HEK293T (cell line): ENCODE data around the gene MYZAP.

Source experiments
- CTCF ChIA-PET: fragments of 350-600 bp; formaldehyde crosslinking; extraction: SDS; loops from one replicate; lab custom pipeline; 2021; ENCODE audit warnings: antibody characterized with exemption, inconsistent platforms; lab: Yijun Ruan, JAX
- POLR2A ChIA-PET: fragments of 350-600 bp; formaldehyde crosslinking; extraction: SDS; loops from one replicate; lab custom pipeline; 2020; ENCODE audit warnings: antibody characterized with exemption, inconsistent platforms; lab: Yijun Ruan, JAX
- DNase-seq: peaks from one replicate; pipeline ENCODE4 v3.0.0; 2012; ENCODE audit warnings: mixed read lengths; ENCODE audit errors: extremely low spot score
- ARNT ChIP-seq: fragments of 450-650 bp; IDR thresholded peaks from 2 replicates; pipeline ENCODE4 v1.6.1; 2017; ENCODE audit warnings: mild to moderate bottlenecking
- BHLHE40 ChIP-seq: fragments of 450-650 bp; IDR thresholded peaks from 2 replicates; pipeline ENCODE4 v1.6.1; 2016; ENCODE audit warnings: mild to moderate bottlenecking, moderate library complexity, borderline replicate concordance
- CTBP1 ChIP-seq: fragments of 450-650 bp; IDR thresholded peaks from 2 replicates; pipeline ENCODE4 v1.6.1; 2016; ENCODE audit warnings: borderline replicate concordance
- ELF4 ChIP-seq: fragments of 450-650 bp; IDR thresholded peaks from 2 replicates; pipeline ENCODE4 v1.6.1; 2017; ENCODE audit warnings: antibody characterized with exemption
- FOXA1 ChIP-seq: fragments of 450-650 bp; IDR thresholded peaks from 2 replicates; pipeline ENCODE4 v1.6.1; 2016; ENCODE audit warnings: mild to moderate bottlenecking
- FOXK2 ChIP-seq: fragments of 450-650 bp; IDR thresholded peaks from 2 replicates; pipeline ENCODE4 v1.6.1; 2016; ENCODE audit warnings: mild to moderate bottlenecking
- FOXM1 ChIP-seq: fragments of 450-650 bp; IDR thresholded peaks from 2 replicates; pipeline ENCODE4 v1.6.1; 2017; ENCODE audit warnings: mild to moderate bottlenecking, borderline replicate concordance
- HDGF ChIP-seq: fragments of 450-650 bp; IDR thresholded peaks from 2 replicates; pipeline ENCODE4 v1.6.1; 2017; ENCODE audit warnings: antibody characterized with exemption, borderline replicate concordance
- L3MBTL2 ChIP-seq: fragments of 450-650 bp; conservative IDR thresholded peaks from 2 replicates; pipeline ENCODE4 v1.6.1; 2016; ENCODE audit warnings: mild to moderate bottlenecking
- LEF1 ChIP-seq: fragments of 450-650 bp; IDR thresholded peaks from 2 replicates; pipeline ENCODE4 v1.6.1; 2017; ENCODE audit warnings: mild to moderate bottlenecking, borderline replicate concordance
- NFRKB ChIP-seq: fragments of 450-650 bp; IDR thresholded peaks from 2 replicates; pipeline ENCODE4 v1.6.1; 2016; ENCODE audit warnings: mild to moderate bottlenecking, moderate library complexity
- SP1 ChIP-seq: fragments of 450-650 bp; IDR thresholded peaks from 2 replicates; pipeline ENCODE4 v1.6.1; 2017
- SUZ12 ChIP-seq: fragments of 450-650 bp; IDR thresholded peaks from 2 replicates; pipeline ENCODE4 v1.6.1; 2016; ENCODE audit warnings: mild to moderate bottlenecking
- TARDBP ChIP-seq: fragments of 450-650 bp; IDR thresholded peaks from 2 replicates; pipeline ENCODE4 v1.6.1; 2016
- ZNF384 ChIP-seq: fragments of 450-650 bp; IDR thresholded peaks from 2 replicates; pipeline ENCODE4 v1.6.1; 2016
- TF ChIP-seq, protein P1 (sequence below): fragments of 450-650 bp; IDR thresholded peaks from 2 replicates; pipeline ENCODE4 v1.6.1; 2016

The MYZAP gene

DNA sequence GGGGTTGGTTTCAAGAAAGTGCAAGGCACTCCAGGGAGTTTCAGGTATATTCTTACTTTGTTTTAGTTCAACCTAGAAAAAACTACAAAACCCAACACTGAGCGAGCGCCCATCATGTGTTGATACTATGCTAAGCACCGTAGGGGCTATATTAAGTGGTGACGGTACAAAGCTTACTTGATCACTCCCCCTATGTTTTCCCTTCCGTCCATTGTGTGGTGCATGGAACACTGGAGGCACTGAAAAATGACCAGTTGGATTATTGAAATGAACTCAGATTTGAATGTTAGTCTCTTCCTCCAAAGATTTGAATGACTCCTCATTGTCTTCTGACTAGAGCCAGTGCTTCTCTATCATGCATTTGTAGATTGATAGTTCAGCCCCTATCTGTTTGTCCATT is 6.6 kb downstream of the MYZAP start:
- CTCF ChIA-PET: no interaction called here
- DNase-seq: no peak
- POLR2A ChIA-PET: no interaction called here
- TF ChIP-seq, protein P1, sequence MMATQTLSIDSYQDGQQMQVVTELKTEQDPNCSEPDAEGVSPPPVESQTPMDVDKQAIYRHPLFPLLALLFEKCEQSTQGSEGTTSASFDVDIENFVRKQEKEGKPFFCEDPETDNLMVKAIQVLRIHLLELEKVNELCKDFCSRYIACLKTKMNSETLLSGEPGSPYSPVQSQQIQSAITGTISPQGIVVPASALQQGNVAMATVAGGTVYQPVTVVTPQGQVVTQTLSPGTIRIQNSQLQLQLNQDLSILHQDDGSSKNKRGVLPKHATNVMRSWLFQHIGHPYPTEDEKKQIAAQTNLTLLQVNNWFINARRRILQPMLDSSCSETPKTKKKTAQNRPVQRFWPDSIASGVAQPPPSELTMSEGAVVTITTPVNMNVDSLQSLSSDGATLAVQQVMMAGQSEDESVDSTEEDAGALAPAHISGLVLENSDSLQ: no peak
- TF ChIP-seq L3MBTL2 (no peak), FOXA1 (no peak), LEF1 (no peak), CTBP1 (no peak), HDGF (no peak), SP1 (no peak)

DNA sequence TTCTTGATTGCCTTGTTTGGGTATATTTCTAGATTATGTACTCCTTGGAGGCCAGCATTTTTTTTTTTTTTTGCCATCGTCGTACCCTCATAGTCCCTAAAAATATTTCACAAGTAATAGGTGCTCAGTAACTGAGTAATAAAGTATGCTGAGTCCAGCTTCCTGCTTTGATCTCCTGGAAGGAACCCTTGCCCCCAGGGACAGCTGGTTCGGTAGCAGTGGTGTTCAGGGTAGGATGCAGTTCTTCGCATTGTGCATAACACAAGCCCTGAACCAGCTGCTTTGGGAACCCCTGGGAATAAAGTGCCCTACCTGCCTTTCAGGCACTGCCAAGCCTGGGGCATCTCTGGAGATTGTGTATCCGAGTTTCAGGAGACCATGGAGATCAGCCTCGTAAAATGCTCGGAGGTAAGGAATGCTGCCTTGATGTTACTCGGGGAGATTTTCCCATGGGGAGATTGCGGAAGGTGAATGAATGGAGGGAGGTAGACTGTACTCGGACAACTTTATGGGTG is 7.6 kb downstream of the MYZAP start:
- TF ChIP-seq SUZ12: no peak
- TF ChIP-seq SP1: no peak
- TF ChIP-seq FOXM1: no peak
- no peak for TF ChIP-seq HDGF
- no peak for TF ChIP-seq ELF4
- TF ChIP-seq ARNT: no peak
- TF ChIP-seq, protein P1: no peak
- no peak for TF ChIP-seq FOXK2
- no peak for TF ChIP-seq TARDBP
- no peak for TF ChIP-seq LEF1
- no peak for TF ChIP-seq FOXA1
- no peak for TF ChIP-seq CTBP1
- no peak for TF ChIP-seq L3MBTL2
- no peak for TF ChIP-seq NFRKB
- TF ChIP-seq BHLHE40: no peak
- no peak for TF ChIP-seq ZNF384
- no peak for DNase-seq
- POLR2A ChIA-PET: no interaction called here
- CTCF ChIA-PET: interaction anchor here (0.6 kb wide), 1 partner anchor 444 kb away, joined by 3 read pairs; no protein-coding TSS in a partner anchor

DNA sequence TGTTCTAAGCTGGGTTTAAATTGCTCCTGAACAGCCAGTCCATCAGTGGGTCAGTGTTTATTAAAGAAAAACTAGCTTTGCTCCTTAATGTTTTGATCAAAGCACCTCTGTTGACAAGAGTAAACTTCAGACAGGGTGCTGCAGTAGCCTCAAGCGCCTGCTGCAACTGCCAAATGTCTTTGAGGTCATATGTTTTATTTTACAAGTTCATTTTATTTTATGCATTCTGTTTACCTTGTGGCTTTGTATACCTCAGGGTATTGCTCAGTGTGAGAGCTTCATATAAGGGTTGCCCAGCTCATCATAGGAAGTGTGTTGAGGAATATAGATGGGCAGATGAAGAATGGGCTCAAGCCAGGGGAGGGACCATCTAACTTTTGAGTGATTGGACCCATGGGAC is 8.5 kb downstream of the MYZAP start:
- ChIA-PET POLR2A (no interaction called here), CTCF (no interaction called here)

DNA sequence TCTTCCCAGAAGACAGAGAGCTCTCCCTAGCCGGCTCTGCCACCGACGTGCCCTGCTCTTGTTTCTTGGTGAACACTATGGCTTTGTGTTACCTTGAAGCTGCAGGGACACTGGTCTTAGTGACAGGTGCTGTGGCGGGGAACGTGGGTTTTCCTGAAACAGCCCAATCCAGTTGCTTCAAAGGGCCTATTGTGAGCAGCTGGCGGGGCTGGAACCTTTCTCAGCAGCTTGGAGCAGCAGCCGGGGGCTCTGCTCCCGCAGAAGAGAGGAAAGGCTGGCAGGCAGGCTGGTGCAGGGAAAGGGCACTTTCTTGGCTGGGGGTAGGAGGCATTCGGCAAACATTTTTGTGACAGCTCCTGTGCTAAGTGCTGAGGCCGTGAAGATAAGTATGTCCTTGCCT is 12.8 kb downstream of the MYZAP start:
- no peak for DNase-seq
- TF ChIP-seq SUZ12: no peak
- no peak for TF ChIP-seq ELF4
- no peak for TF ChIP-seq HDGF
- ChIA-PET CTCF (no interaction called here), POLR2A (no interaction called here)

More for the DNA sequence above, 8.5 kb downstream of the MYZAP start:
- no peak for DNase-seq
- no peak for TF ChIP-seq FOXK2
- TF ChIP-seq, protein P1: no peak

DNA sequence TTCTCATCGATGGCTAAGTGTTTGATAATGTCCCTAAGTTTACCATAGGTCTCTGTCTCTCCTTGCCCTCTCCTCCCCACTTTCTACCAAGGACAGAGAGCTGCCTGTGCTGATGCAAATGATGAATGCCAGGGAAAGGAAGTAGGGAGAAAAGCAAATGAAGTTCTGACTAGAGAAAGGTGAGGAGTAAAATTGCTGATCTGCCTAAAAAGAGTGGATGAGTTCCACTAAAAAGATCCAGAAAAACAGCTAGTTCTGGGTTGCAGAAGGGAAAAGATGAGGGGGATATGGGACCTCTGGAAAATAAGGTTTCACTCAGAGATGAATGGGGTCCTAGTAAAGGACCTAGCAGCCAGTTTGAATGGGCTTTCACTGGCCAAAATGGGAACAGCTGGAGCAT is 13.8 kb downstream of the MYZAP start:
- CTCF ChIA-PET: no interaction called here
- TF ChIP-seq ARNT: no peak
- no peak for TF ChIP-seq SUZ12
- no peak for TF ChIP-seq CTBP1
- TF ChIP-seq SP1: no peak
- TF ChIP-seq BHLHE40: no peak
- no peak for TF ChIP-seq FOXK2
- no peak for DNase-seq
- POLR2A ChIA-PET: no interaction called here

DNA sequence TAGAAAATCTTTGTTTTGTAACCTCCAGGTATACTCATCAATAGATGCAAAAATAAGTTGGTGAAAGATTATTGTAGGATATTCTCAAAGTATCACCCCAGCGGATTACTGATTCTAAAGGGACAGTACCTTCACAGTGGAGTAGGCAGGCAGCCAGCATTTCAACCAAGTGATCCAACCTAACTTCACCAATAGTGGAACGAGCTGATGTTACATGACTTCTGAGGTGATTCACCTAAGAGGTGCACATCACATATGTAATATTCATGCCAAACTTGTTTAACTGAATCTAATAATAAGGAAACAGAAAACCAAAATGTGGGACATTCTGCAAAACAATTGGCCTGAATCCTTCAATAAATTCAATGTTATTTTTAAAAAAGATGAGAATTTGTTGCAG is 14.3 kb downstream of the MYZAP start:
- ChIA-PET POLR2A (no interaction called here), CTCF (interaction anchor here (0.7 kb wide), 1 partner anchor 9 kb away, joined by 3 read pairs; no protein-coding TSS in a partner anchor)
- DNase-seq: no peak
- TF ChIP-seq SUZ12: no peak
- TF ChIP-seq LEF1: no peak
- TF ChIP-seq FOXK2: no peak

DNA sequence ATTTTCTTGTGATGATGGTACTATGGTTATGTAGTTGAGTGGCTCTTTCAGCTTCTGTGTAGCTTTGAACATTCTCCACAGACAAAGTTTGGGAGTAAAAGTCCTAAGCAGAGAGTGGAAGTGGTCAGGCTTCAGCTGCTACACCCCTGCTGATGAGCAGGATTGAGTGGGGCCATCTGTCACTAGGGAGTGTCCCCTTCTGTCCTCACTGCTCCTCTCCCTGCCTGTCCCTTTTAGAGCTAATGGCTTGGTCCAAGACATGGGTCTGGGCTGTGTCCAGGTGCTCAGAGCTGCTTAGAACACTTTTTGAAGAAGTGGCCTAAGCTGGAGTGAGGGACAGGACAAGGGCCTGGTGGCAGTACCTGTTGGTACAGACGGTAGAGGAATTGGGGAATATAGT is 15.1 kb downstream of the MYZAP start:
- CTCF ChIA-PET: interaction anchor here (0.7 kb wide), 1 partner anchor 254 kb away, joined by 3 read pairs; no protein-coding TSS in a partner anchor

More for the DNA sequence above, 15.1 kb downstream of the MYZAP start:
- TF ChIP-seq ELF4 (no peak), NFRKB (no peak), LEF1 (no peak), BHLHE40 (no peak), L3MBTL2 (no peak), ZNF384 (no peak), HDGF (no peak), SP1 (no peak), FOXM1 (no peak), TARDBP (no peak), FOXA1 (no peak), ARNT (no peak), CTBP1 (no peak), SUZ12 (no peak), FOXK2 (no peak)
- TF ChIP-seq, protein P1: no peak
- DNase-seq: no peak
- POLR2A ChIA-PET: no interaction called here
